Astrocyte (in vitro differentiated cells and primary cell): Measurements from ENCODE around the gene SULF2. TPM values are rescaled to one million over a fixed set of nuclear protein-coding genes. Genes with fewer than 3 reads are reported as not detected.

Source experiments
- DNase-seq: peaks from one replicate; pipeline ENCODE4 v3.0.0-alpha.2; 2010; ENCODE audit warnings: low read depth
- FAIRE-seq: peaks from 2 replicates; lab custom pipeline; 2011; peaks lifted over from hg19 to GRCh38; lab: Jason Lieb, UNC
- H2AFZ ChIP-seq: 2 replicates; pipeline ENCODE4 v1.6.0; 2012; ENCODE audit warnings: low read depth, low read length, inconsistent platforms
- H3K27ac ChIP-seq: 2 replicates; pipeline ENCODE4 v1.5.1; 2011; ENCODE audit warnings: low read depth, low read length, inconsistent platforms
- H3K27me3 ChIP-seq: 2 replicates; pipeline ENCODE4 v1.6.0; 2011; ENCODE audit warnings: low read length, inconsistent platforms; ENCODE audit not compliant: insufficient read depth
- H3K36me3 ChIP-seq: 2 replicates; pipeline ENCODE4 v1.5.1; 2011; ENCODE audit warnings: low read length, inconsistent platforms; ENCODE audit not compliant: insufficient read depth
- H3K4me1 ChIP-seq: 2 replicates; pipeline ENCODE4 v1.5.1; 2011; ENCODE audit warnings: low read length, inconsistent platforms; ENCODE audit not compliant: insufficient read depth
- H3K4me2 ChIP-seq: 2 replicates; pipeline ENCODE4 v1.6.0; 2012; ENCODE audit warnings: low read length, inconsistent platforms
- H3K4me3 ChIP-seq: 2 replicates; pipeline ENCODE4 v1.5.1; 2011; ENCODE audit warnings: low read depth, mild to moderate bottlenecking, low read length, inconsistent platforms; ENCODE audit not compliant: insufficient read depth
- H3K79me2 ChIP-seq: 2 replicates; pipeline ENCODE4 v1.6.0; 2012; ENCODE audit warnings: mild to moderate bottlenecking, low read length, inconsistent platforms; ENCODE audit not compliant: insufficient read depth
- H3K9ac ChIP-seq: 2 replicates; pipeline ENCODE4 v1.6.0; 2012; ENCODE audit warnings: mild to moderate bottlenecking, low read length, inconsistent platforms
- H3K9me3 ChIP-seq: 2 replicates; pipeline ENCODE4 v1.5.1; 2012; ENCODE audit warnings: low read depth, mild to moderate bottlenecking, low read length, inconsistent platforms; ENCODE audit not compliant: insufficient read depth
- H4K20me1 ChIP-seq: 2 replicates; pipeline ENCODE4 v1.6.0; 2012; ENCODE audit warnings: low read length, inconsistent platforms; ENCODE audit not compliant: insufficient read depth
- H3K27ac Mint-ChIP-seq: one replicate; pipeline ENCODE4 v1.8.0; 2021; ENCODE audit warnings: mild to moderate bottlenecking, mixed read lengths; ENCODE audit not compliant: unreplicated experiment
- H3K27me3 Mint-ChIP-seq: one replicate; pipeline ENCODE4 v1.8.0; 2021; ENCODE audit warnings: low read depth, mixed read lengths; ENCODE audit not compliant: unreplicated experiment
- H3K36me3 Mint-ChIP-seq: one replicate; pipeline ENCODE4 v1.8.0; 2021; ENCODE audit warnings: low read depth, mixed read lengths; ENCODE audit not compliant: unreplicated experiment
- H3K4me1 Mint-ChIP-seq: one replicate; pipeline ENCODE4 v1.8.0; 2021; ENCODE audit warnings: low read depth, mixed read lengths; ENCODE audit not compliant: unreplicated experiment
- H3K4me3 Mint-ChIP-seq: one replicate; pipeline ENCODE4 v1.8.0; 2021; ENCODE audit warnings: mild to moderate bottlenecking, moderate library complexity, mixed read lengths; ENCODE audit not compliant: unreplicated experiment
- H3K9me3 Mint-ChIP-seq: one replicate; pipeline ENCODE4 v1.8.0; 2021; ENCODE audit warnings: mild to moderate bottlenecking, mixed read lengths; ENCODE audit not compliant: unreplicated experiment
- EZH2 ChIP-seq: IDR thresholded peaks from 2 replicates; pipeline ENCODE4 v1.6.1; 2012; ENCODE audit warnings: mild to moderate bottlenecking, low read length, inconsistent platforms; ENCODE audit not compliant: insufficient read depth
- total RNA-seq: library from RNA; stranded (reverse); gene quantifications from 2 replicates; pipeline ENCODE4 v1.2.1, GENCODE V29; 2021
- TF ChIP-seq, protein P1 (sequence below): IDR thresholded peaks from 2 replicates; pipeline ENCODE4 v1.5.1; 2011; ENCODE audit warnings: low read depth, mild to moderate bottlenecking, inconsistent platforms, low read length, moderate library complexity; ENCODE audit not compliant: insufficient read depth

SULF2 gene
- total RNA-seq, 1 donor from 2014 or later: 139 TPM

- Mint-ChIP-seq H3K36me3 (peaks cover 28% of the 10 kb centered on the region), H3K27ac (no peak overlapping the region), H3K9me3 (no peaks in the 10 kb centered on the region), H3K27me3 (peaks cover 3% of the 10 kb centered on the region), H3K4me3 (no peak overlapping the region), H3K4me1 (peaks cover 3% of the 10 kb centered on the region)
- Histone ChIP-seq H3K9ac (no peak overlapping the region), H3K4me2 (no peak overlapping the region), H3K4me3 (no peak overlapping the region), H3K9me3 (no peaks in the 10 kb centered on the region), H3K27me3 (no peaks in the 10 kb centered on the region), H3K36me3 (no peaks in the 10 kb centered on the region), H3K79me2 (no peaks in the 10 kb centered on the region), H2AFZ (no peak overlapping the region), H3K27ac (no peak overlapping the region), H4K20me1 (no peaks in the 10 kb centered on the region), H3K4me1 (no peaks in the 10 kb centered on the region)
- FAIRE-seq (no peak), DNase-seq (no peak)
- no peak for TF ChIP-seq EZH2
- TF ChIP-seq, protein P1, sequence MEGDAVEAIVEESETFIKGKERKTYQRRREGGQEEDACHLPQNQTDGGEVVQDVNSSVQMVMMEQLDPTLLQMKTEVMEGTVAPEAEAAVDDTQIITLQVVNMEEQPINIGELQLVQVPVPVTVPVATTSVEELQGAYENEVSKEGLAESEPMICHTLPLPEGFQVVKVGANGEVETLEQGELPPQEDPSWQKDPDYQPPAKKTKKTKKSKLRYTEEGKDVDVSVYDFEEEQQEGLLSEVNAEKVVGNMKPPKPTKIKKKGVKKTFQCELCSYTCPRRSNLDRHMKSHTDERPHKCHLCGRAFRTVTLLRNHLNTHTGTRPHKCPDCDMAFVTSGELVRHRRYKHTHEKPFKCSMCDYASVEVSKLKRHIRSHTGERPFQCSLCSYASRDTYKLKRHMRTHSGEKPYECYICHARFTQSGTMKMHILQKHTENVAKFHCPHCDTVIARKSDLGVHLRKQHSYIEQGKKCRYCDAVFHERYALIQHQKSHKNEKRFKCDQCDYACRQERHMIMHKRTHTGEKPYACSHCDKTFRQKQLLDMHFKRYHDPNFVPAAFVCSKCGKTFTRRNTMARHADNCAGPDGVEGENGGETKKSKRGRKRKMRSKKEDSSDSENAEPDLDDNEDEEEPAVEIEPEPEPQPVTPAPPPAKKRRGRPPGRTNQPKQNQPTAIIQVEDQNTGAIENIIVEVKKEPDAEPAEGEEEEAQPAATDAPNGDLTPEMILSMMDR: no peak
Observed at GRCh38 chr20:47727170-47727880, 58.0 kb downstream of the SULF2 start.

- FAIRE-seq: no peak
- Mint-ChIP-seq H3K36me3 (peaks cover 28% of the 10 kb centered on the region), H3K27ac (no peak overlapping the region), H3K9me3 (no peaks in the 10 kb centered on the region), H3K4me1 (peaks cover 3% of the 10 kb centered on the region), H3K4me3 (no peak overlapping the region), H3K27me3 (peaks cover 3% of the 10 kb centered on the region)
- Histone ChIP-seq H3K9me3 (no peaks in the 10 kb centered on the region), H3K27ac (no peak overlapping the region), H3K4me2 (no peak overlapping the region), H3K79me2 (no peaks in the 10 kb centered on the region), H4K20me1 (no peaks in the 10 kb centered on the region), H3K4me1 (no peaks in the 10 kb centered on the region), H3K9ac (no peak overlapping the region), H3K36me3 (no peaks in the 10 kb centered on the region), H3K4me3 (no peak overlapping the region), H2AFZ (no peak overlapping the region), H3K27me3 (no peaks in the 10 kb centered on the region)
- no peak for TF ChIP-seq EZH2
- TF ChIP-seq, protein P1: no peak
- no peak for DNase-seq
Observed at GRCh38 chr20:47726632-47727031, 58.6 kb downstream of the SULF2 start.
